ENCODE data around the gene ATP10A. TPM values are rescaled to one million over a fixed set of nuclear protein-coding genes. Genes with fewer than 3 reads are reported as not detected.
A peak's percentile ranks its signal among the peaks of the same experiment; 100 is the strongest.

The ATP10A gene, protein sequence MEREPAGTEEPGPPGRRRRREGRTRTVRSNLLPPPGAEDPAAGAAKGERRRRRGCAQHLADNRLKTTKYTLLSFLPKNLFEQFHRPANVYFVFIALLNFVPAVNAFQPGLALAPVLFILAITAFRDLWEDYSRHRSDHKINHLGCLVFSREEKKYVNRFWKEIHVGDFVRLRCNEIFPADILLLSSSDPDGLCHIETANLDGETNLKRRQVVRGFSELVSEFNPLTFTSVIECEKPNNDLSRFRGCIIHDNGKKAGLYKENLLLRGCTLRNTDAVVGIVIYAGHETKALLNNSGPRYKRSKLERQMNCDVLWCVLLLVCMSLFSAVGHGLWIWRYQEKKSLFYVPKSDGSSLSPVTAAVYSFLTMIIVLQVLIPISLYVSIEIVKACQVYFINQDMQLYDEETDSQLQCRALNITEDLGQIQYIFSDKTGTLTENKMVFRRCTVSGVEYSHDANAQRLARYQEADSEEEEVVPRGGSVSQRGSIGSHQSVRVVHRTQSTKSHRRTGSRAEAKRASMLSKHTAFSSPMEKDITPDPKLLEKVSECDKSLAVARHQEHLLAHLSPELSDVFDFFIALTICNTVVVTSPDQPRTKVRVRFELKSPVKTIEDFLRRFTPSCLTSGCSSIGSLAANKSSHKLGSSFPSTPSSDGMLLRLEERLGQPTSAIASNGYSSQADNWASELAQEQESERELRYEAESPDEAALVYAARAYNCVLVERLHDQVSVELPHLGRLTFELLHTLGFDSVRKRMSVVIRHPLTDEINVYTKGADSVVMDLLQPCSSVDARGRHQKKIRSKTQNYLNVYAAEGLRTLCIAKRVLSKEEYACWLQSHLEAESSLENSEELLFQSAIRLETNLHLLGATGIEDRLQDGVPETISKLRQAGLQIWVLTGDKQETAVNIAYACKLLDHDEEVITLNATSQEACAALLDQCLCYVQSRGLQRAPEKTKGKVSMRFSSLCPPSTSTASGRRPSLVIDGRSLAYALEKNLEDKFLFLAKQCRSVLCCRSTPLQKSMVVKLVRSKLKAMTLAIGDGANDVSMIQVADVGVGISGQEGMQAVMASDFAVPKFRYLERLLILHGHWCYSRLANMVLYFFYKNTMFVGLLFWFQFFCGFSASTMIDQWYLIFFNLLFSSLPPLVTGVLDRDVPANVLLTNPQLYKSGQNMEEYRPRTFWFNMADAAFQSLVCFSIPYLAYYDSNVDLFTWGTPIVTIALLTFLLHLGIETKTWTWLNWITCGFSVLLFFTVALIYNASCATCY (N-terminal part only)
- under 1 TPM; 0.27 to 0.59 (median 0.44) TPM for total RNA-seq
- under 1 TPM; 0.08 to 0.60 (median 0.14) TPM for polyA plus RNA-seq
- long read RNA-seq, donor 1 = 0 reads
- long read RNA-seq, donor 2, partial matches to known transcripts = 1 of 1 reads
- long read RNA-seq, donor 2, other reads (novel, unspliced or antisense) = 0 of 1 reads

GRCh38 chr15:25863111-25863967, at the start of gene ATP10A:
ATP10A (minus strand) TSS chr15:25863327; CDS start chr15:25863096, 231 bp downstream.
- no peaks in the 10 kb centered on the region for H3K9me3 ChIP-seq
- WGBS, 3 donors = 4 to 8% (median 7%) methylated on average over 67 to 85 of the region's 85 CpGs
- no peaks in the 10 kb centered on the region for H3K36me3 ChIP-seq (ENCODE audit: insufficient read depth in 1 of 2, low read depth in 1 of 2)
- H3K4me3 ChIP-seq = peak within 1 kb of the TSS; percentile 67
- peak; percentile 16 to 34 (median 21) for ATAC-seq
- intact Hi-C loops (cut with DNase I) = loop anchor here in 1 of 2 donors (10.0 kb wide), 1 partner anchor 49 kb away; no protein-coding TSS in a partner anchor
- no peak for TF ChIP-seq CTCF (IDR thresholded peaks at IDR 0.05)
- peak; percentile 48 to 58 for DNase-seq
- peaks cover 0 to 15% (median 2%) of the 10 kb centered on the region in 3 donors for H3K27me3 ChIP-seq (ENCODE audit: insufficient read depth in 3 of 3, low read length in 2 of 3)
- H3K27ac ChIP-seq = no peak within 1 kb of the TSS
- peaks cover 19% of the 10 kb centered on the region for H3K4me1 ChIP-seq

DNA sequence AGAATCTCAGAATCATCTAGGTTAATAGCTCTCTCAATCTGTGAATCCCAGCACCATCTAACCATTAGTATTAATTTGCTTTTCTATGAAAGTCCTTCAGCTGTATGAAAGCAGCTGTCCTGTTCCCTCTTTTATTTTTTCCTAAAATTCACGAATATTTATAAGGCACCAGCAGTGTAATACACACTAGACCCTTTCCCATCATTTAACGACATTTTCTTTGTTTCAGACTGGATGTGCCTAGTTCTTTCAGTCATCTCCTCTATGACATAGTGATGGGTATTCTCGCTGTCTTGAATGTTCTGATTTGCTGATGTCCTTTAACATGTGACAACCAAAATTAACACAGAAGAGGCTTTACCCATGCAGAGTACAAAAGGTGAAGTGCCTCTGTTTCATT, 48.9 kb upstream of the ATP10A start:
- 79 to 82% (median 81%) methylated on average over 3 of the region's 3 CpGs for WGBS, 3 donors
- Histone ChIP-seq H3K27ac (no peak overlapping the region), H3K9me3 (no peaks in the 10 kb centered on the region), H3K4me3 (no peak overlapping the region), H3K4me1 (no peaks in the 10 kb centered on the region), H3K36me3 (ENCODE audit: insufficient read depth in 1 of 2, low read depth in 1 of 2) (no peaks in the 10 kb centered on the region), H3K27me3 (ENCODE audit: insufficient read depth in 3 of 3, low read length in 2 of 3) (no peaks in the 10 kb centered on the region)
- intact Hi-C loops (cut with DNase I) = no loop called here
- TF ChIP-seq CTCF (IDR thresholded peaks at IDR 0.05) = no peak
- ATAC-seq (no peak), DNase-seq (no peak)

GRCh38 chr15:25910832-25911231, 47.7 kb upstream of the ATP10A start:
- 88 to 95% (median 92%) methylated on average over 4 of the region's 4 CpGs for WGBS, 3 donors
- ATAC-seq (no peak), DNase-seq (no peak)
- Histone ChIP-seq H3K27me3 (ENCODE audit: insufficient read depth in 3 of 3, low read length in 2 of 3) (no peaks in the 10 kb centered on the region), H3K4me3 (no peak overlapping the region), H3K36me3 (ENCODE audit: insufficient read depth in 1 of 2, low read depth in 1 of 2) (no peaks in the 10 kb centered on the region), H3K9me3 (no peaks in the 10 kb centered on the region), H3K27ac (no peak overlapping the region), H3K4me1 (no peaks in the 10 kb centered on the region)
- intact Hi-C loops (cut with DNase I) = no loop called here
- no peak for TF ChIP-seq CTCF (IDR thresholded peaks at IDR 0.05)

GRCh38 chr15:25909806-25910205, 46.7 kb upstream of the ATP10A start:
- intact Hi-C loops (cut with DNase I) = no loop called here
- 95 to 96% (median 95%) methylated on average over 16 of the region's 16 CpGs for WGBS, 3 donors
- TF ChIP-seq CTCF (IDR thresholded peaks at IDR 0.05) = no peak
- no peak overlapping the region for H3K4me3 ChIP-seq
- no peaks in the 10 kb centered on the region for H3K9me3 ChIP-seq
- no peaks in the 10 kb centered on the region for H3K4me1 ChIP-seq
- H3K36me3 ChIP-seq (ENCODE audit: insufficient read depth in 1 of 2, low read depth in 1 of 2) = no peaks in the 10 kb centered on the region
- no peak overlapping the region for H3K27ac ChIP-seq
- H3K27me3 ChIP-seq (ENCODE audit: insufficient read depth in 3 of 3, low read length in 2 of 3) = no peaks in the 10 kb centered on the region
- ATAC-seq = no peak
- DNase-seq = no peak
